Upper lobe of left lung (tissue), 6 donors: Measurements from ENCODE around the gene STX8. TPM values are rescaled to one million over a fixed set of nuclear protein-coding genes. Genes with fewer than 3 reads are reported as not detected.
"Not testable (repeated sequence)": the region's sequence is repeated elsewhere in the genome, so short reads cannot be mapped to it uniquely, and the experiment has no call there.

Experiments
- ATAC-seq, 2 donors: fragments of 200-7000 bp; cut with Tn5 transposase; one replicate each; pipeline ENCODE4 v1.9.1; 2022; ENCODE audit warnings: mild to moderate bottlenecking in 2 of 2, moderate library complexity in 2 of 2; ENCODE audit not compliant: low FRiP score in 2 of 2
- DNase-seq, 2 donors: peaks; one replicate each; pipeline ENCODE4 v3.0.0-alpha.2; 2019 to 2020
- H3K27ac ChIP-seq, 4 donors: fragments of 200-600 bp; sonication (generic); one replicate each; pipeline ENCODE4 v1.5.1; 2016 to 2019
- H3K27me3 ChIP-seq, 4 donors: fragments of 200-600 bp; sonication (generic); one replicate each; pipeline ENCODE4 v1.5.1; 2017 to 2019
- H3K36me3 ChIP-seq, 4 donors: fragments of 200-600 bp; sonication (generic); one replicate each; pipeline ENCODE4 v1.5.1; 2016 to 2019
- H3K4me1 ChIP-seq, 4 donors: fragments of 200-600 bp; sonication (generic); one replicate each; pipeline ENCODE4 v1.5.1; 2018 to 2019
- H3K4me3 ChIP-seq, 4 donors: fragments of 200-600 bp; sonication (generic); one replicate each; pipeline ENCODE4 v1.5.1; 2017 to 2019; ENCODE audit warnings: mild to moderate bottlenecking in 2 of 4, moderate library complexity in 1 of 4
- H3K9me3 ChIP-seq, 4 donors: fragments of 200-600 bp; sonication (generic); one replicate each; pipeline ENCODE4 v1.5.1; 2018 to 2019
- EP300 ChIP-seq, 4 donors: sonication (generic); formaldehyde crosslinking; IDR thresholded peaks; one replicate each; pipeline ENCODE4 v1.5.1; 2017; ENCODE audit warnings: antibody characterized with exemption in 4 of 4, control low read depth in 2 of 4
- POLR2A ChIP-seq, 4 donors: fragments of 450-650 bp; IDR thresholded peaks; one replicate each; pipeline ENCODE4 v1.5.1; 2016 to 2017; ENCODE audit warnings: antibody characterized with exemption in 4 of 4, mild to moderate bottlenecking in 2 of 4
- POLR2AphosphoS5 ChIP-seq, 2 donors: sonication (generic); formaldehyde crosslinking; IDR thresholded peaks; one replicate each; pipeline ENCODE4 v1.5.1; 2017; ENCODE audit warnings: antibody characterized with exemption in 2 of 2
- WGBS, 2 donors: methylation state at CpG; one replicate each; pipeline ENCODE4 v1.1.5; 2017 to 2018; 5-methylcytosine and 5-hydroxymethylcytosine counted together
- total RNA-seq, 6 donors: library from RNA; depleted of rRNA in 4 of 6; stranded (reverse); fragments of >200 nt in 4 of 6; gene quantifications; one replicate each; pipeline versions ENCODE4 v1.1.0 to v1.2.1, GENCODE V29; 2016 to 2021
- TF ChIP-seq, protein P1 (sequence below), 6 experiments: fragments of 450-650 bp in 4 of 6; fragments of 200-600 bp in 2 of 6; sonication (generic) in 2 of 6; IDR thresholded peaks; one replicate each; pipeline ENCODE4 v1.5.1; 2016 to 2019; ENCODE audit warnings: antibody characterized with exemption in 6 of 6
- donor health status: DM: no; HTN: no; CAD: no; lungs with moderate emphysema.
- donor health status: DM: no; HTN: yes; CAD: no; lungs with severe emphysema.

Gene STX8
- total RNA-seq, 6 donors from 2014 or later = 39.2 to 138 (median 52.3) TPM

DNA sequence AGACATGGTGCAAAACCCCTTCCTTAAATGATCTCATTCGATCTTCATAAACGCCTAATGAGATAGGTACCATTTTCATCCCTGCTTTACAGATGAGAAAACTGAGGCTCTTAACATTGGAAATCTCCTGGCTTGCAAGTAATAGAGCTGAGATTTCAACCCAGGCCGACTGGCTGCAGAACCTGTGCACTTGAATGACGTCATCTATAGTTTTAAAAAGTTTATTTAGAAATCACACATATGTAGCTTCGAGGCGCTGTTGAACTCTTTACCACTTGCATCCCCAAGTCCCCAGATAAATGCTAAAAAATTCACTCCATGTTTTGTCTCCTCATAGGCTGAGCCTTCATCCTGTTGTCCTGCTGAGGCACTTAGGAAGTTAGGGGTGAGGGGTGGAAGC, 30.8 kb upstream of the STX8 start:
- no peak for ATAC-seq
- no peak overlapping the region for H3K4me3 ChIP-seq
- H3K9me3 ChIP-seq = no peaks in the 10 kb centered on the region
- no peaks in the 10 kb centered on the region for H3K4me1 ChIP-seq
- 87 to 89% methylated on average over 6 of the region's 6 CpGs for WGBS, 2 donors
- H3K27ac ChIP-seq = no peak overlapping the region
- DNase-seq = no peak
- H3K36me3 ChIP-seq = no peaks in the 10 kb centered on the region
- TF ChIP-seq, protein P1, sequence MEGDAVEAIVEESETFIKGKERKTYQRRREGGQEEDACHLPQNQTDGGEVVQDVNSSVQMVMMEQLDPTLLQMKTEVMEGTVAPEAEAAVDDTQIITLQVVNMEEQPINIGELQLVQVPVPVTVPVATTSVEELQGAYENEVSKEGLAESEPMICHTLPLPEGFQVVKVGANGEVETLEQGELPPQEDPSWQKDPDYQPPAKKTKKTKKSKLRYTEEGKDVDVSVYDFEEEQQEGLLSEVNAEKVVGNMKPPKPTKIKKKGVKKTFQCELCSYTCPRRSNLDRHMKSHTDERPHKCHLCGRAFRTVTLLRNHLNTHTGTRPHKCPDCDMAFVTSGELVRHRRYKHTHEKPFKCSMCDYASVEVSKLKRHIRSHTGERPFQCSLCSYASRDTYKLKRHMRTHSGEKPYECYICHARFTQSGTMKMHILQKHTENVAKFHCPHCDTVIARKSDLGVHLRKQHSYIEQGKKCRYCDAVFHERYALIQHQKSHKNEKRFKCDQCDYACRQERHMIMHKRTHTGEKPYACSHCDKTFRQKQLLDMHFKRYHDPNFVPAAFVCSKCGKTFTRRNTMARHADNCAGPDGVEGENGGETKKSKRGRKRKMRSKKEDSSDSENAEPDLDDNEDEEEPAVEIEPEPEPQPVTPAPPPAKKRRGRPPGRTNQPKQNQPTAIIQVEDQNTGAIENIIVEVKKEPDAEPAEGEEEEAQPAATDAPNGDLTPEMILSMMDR (IDR thresholded peaks at IDR 0.05) = no peak
- H3K27me3 ChIP-seq = no peaks in the 10 kb centered on the region

DNA sequence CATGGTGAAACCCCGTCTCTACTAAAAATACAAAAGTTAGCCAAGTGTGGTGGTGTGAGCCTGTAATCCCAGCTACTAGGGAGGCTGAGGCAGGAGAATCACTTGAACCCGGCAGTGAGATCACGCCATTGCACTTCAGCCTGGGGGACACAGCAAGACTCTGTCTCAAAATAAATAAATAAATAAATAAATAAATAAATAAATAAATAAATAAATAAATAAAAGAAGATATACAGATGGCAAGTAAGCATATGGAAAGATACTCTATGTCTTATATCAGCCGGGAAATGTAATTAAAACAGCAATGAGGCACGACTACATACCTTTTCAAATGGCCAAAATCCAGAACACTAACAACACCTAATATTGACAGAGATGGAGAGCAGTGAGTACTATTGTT, 29.0 kb upstream of the STX8 start:
- H3K9me3 ChIP-seq, H3K27me3 ChIP-seq, H3K27ac ChIP-seq, H3K36me3 ChIP-seq, ATAC-seq, H3K4me1 ChIP-seq, H3K4me3 ChIP-seq, DNase-seq: not testable (repeated sequence)
- 88 to 91% methylated on average over 5 of the region's 5 CpGs for WGBS, 2 donors

DNA sequence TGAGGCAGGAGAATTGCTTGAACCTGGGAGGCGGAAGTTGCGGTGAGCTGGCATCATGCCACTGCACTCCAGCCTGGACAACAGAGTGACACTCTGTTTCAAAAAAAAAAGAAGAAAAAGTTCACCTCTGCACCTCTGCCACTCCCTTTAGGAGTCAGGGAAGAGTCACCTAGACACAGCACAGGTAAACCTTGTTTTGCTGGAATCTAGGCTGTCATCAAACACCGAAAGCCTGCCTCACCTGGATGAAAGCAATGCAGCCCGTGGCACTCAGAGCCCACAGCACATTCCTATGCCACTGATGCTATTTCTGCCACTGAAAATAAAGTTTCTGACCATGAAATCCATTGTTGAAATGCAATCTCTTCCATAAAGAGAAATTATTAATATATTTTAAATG, 23.0 kb upstream of the STX8 start:
- Histone ChIP-seq H3K4me1 (no peaks in the 10 kb centered on the region), H3K9me3 (no peaks in the 10 kb centered on the region), H3K27me3 (no peaks in the 10 kb centered on the region), H3K4me3 (no peak overlapping the region), H3K36me3 (no peaks in the 10 kb centered on the region), H3K27ac (no peak overlapping the region)
- TF ChIP-seq EP300 (IDR thresholded peaks at IDR 0.05) (no peak), POLR2AphosphoS5 (IDR thresholded peaks at IDR 0.05) (no peak), POLR2A (IDR thresholded peaks at IDR 0.05) (no peak)
- TF ChIP-seq, protein P1 (IDR thresholded peaks at IDR 0.05) = no peak
- DNase-seq (no peak), ATAC-seq (no peak)
- 84 to 86% methylated on average over 4 of the region's 4 CpGs for WGBS, 2 donors

DNA sequence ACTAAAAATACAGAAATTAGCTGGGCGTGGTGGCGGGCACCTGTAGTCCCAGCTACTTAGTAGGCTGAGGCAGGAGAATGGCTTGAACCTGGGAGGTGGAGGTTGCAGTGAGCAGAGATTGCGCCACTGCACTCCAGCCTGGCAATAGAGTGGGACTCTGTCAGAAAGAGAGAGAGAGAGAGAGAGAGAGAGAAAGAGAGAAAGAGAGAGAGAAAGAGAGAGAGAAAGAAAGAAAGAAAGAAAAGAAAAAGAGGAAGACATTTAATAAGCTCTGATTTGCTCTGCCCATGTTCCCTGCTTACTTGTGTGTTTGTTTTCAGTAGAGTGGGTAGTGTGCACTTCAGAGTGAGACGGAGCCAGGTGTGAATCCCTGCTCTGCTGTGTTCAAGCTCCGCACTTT, 22.0 kb upstream of the STX8 start:
- not testable (repeated sequence) for H3K27me3 ChIP-seq, H3K4me3 ChIP-seq, H3K36me3 ChIP-seq, DNase-seq, ATAC-seq, H3K27ac ChIP-seq, H3K4me1 ChIP-seq, H3K9me3 ChIP-seq
- WGBS, 2 donors = 87 to 96% methylated on average over 5 of the region's 5 CpGs

DNA sequence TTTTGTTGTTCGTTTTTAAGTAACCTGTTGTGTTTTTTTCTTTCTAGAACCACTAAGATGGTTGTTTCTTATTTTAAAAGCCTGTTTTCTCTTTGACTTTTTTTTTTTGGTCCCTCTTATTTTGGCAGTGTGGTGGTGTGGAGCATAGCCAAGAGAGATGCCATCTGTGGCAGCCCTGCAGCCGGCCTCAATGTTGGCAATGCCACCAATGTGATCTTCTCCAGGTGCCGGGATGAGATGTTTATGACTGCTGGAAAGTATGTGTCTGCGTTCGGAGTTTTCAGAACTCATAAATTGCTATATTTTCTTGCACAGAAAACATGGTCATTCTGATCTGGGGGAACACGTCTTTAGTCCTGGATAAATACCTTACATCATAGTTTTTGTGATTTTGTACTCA, 18.4 kb upstream of the STX8 start:
- Histone ChIP-seq H3K9me3 (no peaks in the 10 kb centered on the region), H3K27ac (no peak overlapping the region), H3K27me3 (no peaks in the 10 kb centered on the region), H3K4me1 (no peaks in the 10 kb centered on the region), H3K36me3 (no peaks in the 10 kb centered on the region), H3K4me3 (no peak overlapping the region)
- TF ChIP-seq POLR2AphosphoS5 (IDR thresholded peaks at IDR 0.05) (no peak), EP300 (IDR thresholded peaks at IDR 0.05) (no peak), POLR2A (IDR thresholded peaks at IDR 0.05) (no peak)
- TF ChIP-seq, protein P1 (IDR thresholded peaks at IDR 0.05) = no peak
- DNase-seq (no peak), ATAC-seq (no peak)
- 81 to 89% methylated on average over 6 of the region's 6 CpGs for WGBS, 2 donors

DNA sequence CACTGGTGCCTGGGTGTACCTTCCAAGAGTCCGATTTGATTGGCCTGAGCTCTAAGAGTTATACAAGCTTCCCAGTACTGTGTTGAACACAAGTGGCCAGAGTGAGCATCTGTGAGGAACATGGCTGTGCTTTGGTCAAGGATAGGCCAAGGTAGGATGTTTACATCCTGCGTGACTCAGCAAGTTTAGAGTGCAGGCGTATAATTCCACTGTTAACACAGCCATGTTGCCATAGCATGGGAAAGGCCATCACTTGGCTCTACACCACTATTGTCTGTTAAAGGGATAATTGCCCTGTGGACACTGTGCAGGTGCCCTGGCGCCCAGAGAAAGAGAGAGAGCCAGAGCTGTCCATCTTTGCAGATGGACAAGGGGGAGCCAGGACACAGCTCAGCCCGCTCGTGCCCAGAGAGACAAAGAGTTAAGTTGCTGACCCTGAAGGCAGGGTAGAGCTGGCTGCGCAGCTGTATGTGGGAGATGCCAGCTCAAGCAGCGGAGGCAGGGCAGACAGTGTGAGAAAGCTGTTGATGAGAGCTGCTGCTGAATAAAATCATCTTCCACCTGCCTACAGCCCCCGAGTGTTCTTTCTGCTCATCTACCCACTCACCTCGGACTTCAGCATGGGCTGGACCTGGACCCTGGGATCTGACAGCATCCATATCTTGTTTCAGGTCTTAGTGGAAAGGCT, 12.5 kb upstream of the STX8 start:
- DNase-seq (no peak), ATAC-seq (no peak)
- WGBS, 2 donors = 89 to 93% methylated on average over 5 to 10 of the region's 10 CpGs
- H3K36me3 ChIP-seq = no peaks in the 10 kb centered on the region
- no peaks in the 10 kb centered on the region for H3K9me3 ChIP-seq
- H3K27ac ChIP-seq = no peak overlapping the region
- no peaks in the 10 kb centered on the region for H3K27me3 ChIP-seq
- no peaks in the 10 kb centered on the region for H3K4me1 ChIP-seq
- TF ChIP-seq POLR2A (IDR thresholded peaks at IDR 0.05) (no peak), EP300 (IDR thresholded peaks at IDR 0.05) (no peak), POLR2AphosphoS5 (IDR thresholded peaks at IDR 0.05) (no peak)
- TF ChIP-seq, protein P1 (IDR thresholded peaks at IDR 0.05) = no peak
- H3K4me3 ChIP-seq = no peak overlapping the region
